Stimulated activated CD4-positive, alpha-beta T cell treated with anti-CD3 and anti-CD28 coated beads, Interleukin-2, amount 100 ng/mL, for 48 hours (primary cell): ENCODE data around the gene TMEM143.
A peak's percentile ranks its signal among the peaks of the same experiment; 100 is the strongest.

Source experiments
- DNase-seq, 2 donors: peaks; one replicate each; pipeline ENCODE4 v3.0.0-alpha.2; 2020

TMEM143 gene

DNA sequence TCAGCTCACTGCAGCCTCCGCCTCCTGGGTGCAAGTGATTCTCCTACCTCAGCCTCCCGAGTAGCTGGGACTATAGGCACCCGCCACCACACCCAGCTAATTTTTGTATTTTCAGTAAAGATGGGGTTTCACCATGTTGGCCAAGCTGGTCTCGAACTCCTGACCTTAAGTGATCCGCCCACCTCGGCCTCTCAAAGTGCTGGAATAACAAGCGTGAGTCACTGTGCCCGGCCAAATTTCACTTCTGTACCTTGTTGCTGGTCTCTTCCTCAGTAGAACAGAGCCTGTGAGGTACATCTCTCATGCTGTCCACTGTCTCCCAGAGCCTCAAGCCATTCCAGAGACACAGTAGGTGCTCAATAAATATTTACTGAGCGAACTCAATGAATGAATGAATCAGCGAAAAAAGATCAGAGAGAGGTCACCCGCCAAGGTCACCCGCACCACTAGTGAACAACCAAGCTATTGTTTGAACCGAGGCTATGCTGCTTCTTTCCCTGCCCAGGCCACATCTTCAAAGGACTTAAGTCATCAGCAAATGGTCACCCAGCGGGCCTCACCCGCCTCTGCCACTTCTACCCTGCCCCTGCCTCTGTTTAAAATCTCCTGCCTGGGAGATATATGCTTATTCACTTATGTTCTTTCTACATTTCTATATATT lies 9.3 kb downstream of the TMEM143 start:
- no peak for DNase-seq

DNA sequence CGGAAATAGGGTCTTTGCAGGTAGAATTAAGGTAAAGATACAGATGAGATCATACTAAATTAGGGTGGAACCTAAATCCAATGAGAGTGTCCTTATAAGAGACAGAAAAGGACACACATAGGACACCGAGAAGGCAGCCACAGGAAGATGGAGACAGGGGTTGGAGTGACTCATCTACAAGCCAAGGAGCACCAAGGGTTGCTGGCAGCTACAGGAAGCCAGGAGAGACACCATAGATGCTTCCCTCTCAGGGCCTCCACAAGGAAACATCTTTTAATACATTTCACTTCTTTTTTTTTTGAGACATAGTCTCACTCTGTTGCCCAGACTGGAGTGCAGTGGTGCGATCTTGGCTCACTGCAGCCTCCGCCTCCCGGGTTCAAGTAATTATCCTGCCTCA lies 10.1 kb downstream of the TMEM143 start:
- DNase-seq: no peak

DNA sequence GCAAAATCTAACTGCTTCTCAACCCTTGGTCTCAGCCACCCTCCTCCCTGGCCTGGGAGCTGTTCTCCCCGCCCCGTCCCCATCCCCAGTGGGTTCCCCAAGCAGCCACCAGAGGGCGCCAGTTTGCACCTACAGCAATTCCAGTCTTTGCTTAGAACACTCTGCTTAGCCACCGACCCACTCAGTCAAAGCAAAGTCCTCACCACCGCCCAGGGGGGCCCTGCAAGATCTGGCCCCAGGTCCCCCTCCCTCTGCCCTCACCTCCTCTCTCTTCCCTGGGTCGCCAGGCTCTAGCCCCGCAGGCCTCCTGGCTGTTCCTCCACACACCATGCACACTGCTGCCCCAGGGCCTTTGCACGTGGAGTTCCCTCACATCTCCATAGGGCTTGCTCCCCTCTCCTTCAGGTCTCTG lies 12.4 kb downstream of the TMEM143 start:
- peak; percentile 82 to 85 for DNase-seq

DNA sequence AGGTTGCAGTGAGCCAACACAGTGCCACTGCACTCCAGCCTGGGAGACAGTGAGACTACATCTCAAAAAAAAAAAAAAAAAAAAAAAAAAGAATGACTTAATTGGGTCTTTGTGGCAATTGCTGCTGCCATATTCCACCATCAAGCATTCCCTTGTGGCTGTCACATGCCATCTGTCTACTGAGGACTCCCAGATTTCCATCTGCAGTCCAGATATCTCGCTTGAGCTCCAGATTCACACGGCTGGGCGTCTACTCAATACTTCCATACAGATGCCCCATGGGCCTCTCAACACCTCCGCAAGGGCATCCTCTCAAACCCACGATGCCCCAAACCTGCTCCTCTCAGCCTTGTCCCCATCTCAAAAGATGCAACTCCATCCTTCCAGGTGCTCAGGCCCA lies 12.9 kb downstream of the TMEM143 start:
- DNase-seq: no peak

DNA sequence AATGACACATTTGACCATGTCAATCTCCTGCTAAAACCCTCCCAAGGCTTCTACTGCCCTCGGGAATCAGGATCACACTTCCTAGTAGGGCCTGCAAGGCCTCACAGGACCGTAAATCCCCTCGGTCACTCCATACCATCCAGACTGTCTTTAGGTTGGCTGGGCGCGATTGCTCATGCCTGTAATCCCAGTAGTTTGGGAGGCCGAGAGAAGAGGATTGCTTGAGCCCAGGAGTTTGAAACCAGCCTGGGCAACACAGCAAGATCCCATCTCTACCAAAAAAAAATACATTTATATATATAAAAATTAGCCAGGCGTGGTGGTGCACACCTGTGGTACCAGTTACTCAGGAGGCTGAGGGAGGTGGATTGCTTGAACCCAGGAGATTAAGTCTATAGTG lies 15.0 kb downstream of the TMEM143 start:
- DNase-seq: no peak

DNA sequence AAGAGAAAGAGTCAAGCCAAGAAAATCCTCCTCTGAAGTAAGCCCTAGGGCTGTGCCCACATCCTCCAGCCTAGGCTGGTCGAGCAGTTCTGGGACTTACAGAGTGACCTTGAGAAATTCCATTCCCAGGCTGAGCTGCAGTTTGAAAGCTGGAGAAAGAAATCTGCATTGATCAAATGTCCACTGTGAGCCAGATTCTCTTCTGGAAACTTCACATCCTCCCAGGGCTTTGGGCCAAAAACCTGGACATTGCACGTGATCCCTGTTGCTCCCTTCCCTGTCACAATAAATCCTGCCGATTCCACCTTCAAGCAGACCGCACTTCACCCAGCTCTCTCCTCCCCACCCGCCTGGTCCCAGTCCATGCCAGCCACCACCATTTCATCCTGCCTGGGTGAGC lies 15.7 kb downstream of the TMEM143 start:
- DNase-seq: no peak

DNA sequence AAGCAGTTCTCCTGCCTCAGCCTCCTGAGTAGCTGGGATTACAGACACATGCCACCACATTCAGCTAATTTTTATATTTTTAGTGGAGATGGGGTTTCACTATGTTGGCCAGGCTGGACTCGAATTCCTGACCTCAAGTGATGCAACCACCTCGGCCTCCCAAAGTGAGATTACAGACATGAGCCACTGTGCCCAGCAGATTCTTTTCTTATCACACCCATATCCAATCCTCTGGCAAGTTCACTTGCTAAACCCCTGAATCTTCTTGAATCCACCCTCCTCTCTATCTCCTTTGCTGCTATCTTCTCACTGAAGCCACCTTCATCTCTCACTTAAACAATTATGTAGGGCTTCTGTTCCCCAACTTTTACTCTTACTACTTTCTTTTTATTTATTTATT lies 17.5 kb downstream of the TMEM143 start:
- no peak for DNase-seq

DNA sequence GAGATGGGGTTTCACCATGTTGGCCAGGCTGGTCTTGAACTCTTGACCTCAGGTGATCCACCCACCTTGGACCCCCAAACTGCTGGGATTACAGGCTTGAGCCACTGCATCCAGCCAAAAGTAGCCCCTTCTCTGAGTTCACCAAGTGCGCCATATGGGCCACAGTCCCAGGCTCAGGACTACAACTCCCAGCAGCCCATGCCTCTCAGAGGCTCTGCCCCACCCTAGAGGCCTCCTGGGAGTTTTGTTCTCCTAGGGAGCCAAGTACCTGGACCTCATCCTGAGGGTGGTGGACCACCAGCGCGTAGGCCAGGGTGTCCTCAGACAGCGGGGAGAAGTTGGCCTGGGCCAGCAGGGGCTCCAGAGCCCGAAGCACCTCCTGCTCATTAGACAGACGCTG lies 18.8 kb downstream of the TMEM143 start:
- DNase-seq: no peak

DNA sequence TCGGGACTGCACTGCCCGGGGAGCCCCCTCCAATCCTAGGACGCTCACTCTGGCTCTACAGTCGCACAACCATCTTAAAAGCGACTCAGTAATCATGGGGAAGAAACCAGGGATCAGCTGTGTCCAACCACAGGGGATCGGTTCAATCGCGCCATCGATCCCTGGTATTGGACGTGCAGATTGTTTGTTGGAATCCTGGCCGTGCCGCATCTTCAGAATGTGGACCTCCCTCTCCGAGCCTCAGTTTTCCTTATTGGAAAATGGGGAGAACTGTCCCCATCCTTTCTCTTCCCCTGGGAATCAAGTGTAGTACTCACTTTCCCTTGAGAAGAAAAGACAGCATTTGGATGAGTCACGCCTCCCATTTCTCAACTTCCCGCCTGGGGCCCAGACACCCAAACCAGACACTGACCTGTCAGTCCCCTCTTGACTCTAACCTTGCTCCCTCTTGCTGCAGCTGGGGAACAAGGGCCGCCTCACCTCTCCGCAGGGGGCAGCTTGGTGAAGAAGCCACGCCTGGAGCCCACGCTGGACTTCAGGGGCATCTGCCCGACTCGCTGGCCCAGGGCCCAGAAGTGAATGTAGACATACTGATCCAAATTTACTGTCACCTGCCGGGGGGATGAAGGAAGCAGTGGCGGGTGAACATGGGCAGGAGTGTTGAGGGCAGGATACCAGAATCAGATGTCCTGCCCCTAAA lies 20.7 kb downstream of the TMEM143 start:
- no peak for DNase-seq

DNA sequence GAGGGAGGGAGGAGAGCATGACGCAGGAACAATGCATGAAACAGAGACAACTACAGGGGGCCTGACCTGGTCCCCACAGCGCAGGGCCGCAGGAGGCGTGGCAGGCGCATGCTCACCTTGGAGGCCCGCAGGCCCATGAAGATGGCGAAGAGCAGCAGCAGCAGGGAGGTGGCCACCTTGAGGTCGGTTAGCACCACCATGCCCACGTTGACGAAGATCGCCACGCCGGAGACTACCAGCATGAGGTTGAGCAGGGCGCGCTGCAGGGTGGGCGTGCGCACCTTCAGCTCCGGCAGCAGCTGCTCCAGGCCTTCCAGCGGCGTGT lies 21.4 kb downstream of the TMEM143 start:
- DNase-seq: no peak

DNA sequence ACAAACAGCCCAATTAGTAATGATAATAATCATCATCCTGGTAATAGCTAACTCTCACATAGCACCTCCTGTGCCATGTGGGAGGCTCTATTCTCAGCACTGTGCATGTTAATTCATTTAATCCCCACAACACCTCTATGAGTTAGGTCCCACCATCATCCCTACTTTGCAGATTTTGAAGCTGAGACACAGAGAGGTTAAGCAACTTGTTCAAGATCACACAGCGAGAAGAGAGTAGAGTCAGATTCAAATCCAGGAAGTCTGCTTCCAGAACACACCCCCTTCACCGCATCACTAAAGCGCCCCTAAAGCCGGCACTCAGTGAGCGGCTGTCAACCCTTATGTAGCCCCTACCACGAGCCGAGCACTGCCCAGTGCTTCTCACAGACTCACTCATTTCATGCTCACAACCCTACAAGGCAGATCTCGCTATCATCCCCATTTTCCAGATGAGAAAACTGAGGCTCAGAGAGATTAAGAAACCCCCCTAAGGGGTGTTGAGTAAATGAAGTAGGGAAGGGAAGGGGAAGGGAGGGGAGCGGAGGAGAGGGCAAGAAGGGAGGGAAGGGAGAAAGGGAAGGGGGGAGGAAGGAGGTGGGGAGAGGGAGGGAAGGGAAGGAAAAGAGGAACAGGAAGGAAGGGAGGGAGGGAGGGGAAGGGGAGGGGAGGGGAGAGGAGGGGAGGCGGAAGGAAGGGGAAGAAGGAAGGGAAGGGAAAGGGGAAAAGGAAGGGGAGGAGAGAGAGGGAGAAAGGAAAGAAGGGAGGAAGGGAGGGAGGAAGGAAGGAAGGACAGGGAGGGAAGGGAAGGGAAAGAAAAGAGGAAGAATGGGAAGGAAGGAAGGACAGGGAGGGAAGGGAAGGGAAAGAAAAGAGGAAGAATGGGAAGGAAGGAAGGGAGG lies 22.0 kb downstream of the TMEM143 start:
- DNase-seq: no peak

DNA sequence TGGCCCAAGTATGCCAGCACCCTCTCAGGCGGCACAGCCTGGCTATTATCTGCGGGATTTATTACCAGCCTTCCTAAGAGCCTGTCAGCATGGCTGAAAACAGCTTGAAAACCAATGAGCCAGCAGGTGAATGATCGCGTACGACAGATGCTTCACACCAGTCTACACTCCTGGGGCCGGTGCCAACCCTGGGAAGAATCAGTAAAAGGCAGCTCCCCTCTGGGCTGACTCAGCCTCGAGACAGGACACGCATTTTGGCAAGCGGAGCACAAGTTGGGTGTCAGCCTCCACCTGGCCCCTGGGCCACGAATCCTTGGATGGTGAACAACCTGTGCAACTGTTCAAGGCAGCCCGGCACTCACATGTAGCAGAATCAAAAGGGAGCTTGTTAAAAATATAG lies 22.7 kb downstream of the TMEM143 start:
- DNase-seq: no peak

DNA sequence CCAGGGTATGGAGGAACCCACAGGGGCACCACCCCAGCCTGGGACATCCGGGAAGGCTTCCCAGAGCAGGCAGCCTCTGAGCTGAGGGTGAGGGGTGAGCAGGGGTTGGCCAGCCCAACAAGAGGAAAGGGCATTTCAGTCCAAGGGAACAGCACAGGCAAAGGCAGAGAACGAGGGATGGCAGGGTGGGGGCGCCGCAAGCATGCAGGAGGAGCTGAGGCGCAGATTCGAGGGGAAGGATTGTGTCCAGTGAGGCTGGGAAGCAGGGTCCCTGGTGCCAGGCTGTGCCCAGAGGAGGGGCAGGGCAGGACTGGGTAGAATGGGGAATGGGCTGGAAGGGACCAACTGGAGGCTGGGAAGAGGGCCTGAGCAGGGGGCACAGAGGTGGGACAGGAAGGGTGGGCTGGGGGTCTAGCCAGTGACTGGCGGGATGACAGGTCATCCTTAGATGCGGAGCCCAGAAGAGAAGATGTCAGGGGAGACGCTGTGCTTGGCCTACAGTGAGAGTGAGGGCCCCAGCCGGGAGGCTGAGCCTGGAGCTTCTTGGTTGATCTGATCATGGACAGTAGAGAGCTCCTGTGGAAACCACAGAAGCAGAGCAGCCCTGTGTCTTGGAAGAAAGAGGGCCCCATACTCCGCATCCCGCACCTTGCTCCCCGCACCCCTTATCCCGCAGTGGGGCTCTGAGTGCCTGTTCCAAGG lies 24.8 kb downstream of the TMEM143 start:
- DNase-seq: no peak

DNA sequence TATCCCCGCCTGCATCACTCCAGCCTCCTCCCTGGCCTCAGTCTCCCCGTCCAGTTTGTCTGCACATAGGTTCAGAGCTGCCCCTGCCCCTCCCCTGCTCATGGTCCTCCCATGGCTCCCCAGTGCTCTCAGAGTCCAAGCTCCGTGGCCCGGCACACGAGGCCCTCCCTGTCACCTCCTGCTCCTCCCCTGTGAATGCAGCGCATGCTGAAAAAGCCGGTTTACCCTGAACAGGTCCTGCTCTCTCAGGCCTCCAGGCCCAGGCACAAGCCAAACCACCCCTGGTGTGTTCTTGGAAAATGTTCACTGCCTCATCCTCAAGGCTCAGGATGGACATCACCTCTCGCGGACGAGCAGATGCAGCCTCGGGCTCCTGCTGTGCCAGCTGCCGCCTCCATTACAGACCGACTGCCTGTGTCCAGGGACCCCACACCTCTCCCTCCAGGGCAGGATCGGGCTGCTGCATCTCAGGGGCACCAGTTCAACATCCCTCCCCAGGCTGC lies 25.4 kb downstream of the TMEM143 start:
- no peak for DNase-seq

DNA sequence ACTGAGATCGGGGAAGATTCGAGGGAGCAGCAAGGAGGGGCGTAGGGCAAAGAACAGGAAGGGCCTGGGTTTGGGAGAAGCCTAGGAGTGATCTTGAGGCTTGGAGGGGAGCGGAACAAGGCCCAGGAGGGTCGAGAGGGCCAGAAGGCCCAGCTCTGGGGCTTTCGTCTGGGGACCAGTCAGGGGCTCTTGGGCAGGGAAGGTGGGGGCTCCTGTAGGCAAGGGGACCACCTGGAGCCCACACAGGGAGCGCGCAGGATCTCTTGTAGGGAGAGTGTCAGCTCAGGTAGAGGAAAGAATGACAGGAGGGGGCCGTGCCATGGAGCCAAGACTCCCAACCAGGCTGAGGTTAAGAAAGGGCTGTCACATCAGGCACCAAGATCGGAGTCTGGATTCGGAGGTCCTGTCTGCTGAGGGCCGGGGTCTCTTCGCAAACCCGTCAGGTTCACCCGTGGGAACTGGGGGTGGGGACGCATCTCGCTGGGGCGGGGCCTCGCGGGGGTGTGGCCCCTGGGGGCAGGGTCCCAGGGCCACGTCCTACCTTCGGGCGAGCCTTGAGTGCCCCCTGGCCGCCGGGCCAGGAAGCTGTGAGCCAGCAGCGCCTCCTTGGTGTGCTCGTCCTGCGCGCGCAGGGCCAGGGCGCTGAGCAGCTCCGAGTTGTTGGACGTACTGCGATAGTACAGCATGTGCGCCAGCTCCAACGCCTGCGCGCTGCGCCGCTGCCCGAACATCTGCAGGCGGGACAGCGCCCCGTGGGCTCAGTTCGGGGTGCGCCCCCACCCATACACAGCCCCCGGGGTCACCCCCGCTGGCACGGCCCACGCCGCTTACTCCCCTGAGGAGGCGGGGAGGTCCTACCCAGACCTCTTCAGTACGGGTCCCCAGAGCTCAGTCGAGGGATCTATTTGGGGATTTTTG lies 30.0 kb downstream of the TMEM143 start:
- peak; percentile 88 to 89 for DNase-seq

DNA sequence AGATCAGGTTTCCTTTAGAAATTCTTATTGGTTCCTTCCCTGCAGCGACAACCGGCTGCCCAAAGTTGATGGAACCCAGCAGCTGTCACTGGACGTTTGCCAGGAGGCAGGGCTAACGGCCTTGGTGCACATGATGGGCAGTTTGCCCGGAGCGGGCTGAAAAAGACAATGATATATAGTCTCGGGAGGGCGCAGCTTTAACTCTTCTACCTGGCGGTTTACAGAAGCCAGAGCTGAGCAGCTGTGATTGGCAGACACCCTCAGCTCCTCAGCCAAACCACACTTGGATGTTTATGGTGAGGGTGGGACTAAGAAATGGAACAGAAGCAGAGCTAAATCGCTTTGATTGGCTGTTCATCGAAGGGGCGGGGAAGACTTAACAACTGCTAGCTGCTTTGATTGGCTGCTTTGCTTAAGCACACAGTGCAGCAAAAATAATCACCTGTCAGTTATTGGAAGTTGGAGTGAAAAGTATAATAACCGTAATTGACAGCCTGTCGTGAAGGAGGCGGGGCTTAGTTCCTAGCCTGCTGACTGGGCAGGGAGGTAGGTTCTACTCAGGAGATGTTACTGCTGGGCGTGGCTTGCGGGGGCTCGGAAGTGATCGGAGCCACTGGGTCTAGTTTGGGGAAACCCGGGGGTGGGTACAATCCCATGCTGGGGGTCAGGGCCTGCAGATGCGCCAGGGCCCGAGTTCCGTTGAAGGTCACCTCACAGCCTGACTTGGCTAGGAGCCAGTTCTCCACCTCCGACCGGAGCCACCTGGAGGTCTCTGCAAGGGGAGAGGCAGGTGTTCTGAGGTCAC lies 30.9 kb downstream of the TMEM143 start:
- DNase-seq: peak; percentile 80 to 81

DNA sequence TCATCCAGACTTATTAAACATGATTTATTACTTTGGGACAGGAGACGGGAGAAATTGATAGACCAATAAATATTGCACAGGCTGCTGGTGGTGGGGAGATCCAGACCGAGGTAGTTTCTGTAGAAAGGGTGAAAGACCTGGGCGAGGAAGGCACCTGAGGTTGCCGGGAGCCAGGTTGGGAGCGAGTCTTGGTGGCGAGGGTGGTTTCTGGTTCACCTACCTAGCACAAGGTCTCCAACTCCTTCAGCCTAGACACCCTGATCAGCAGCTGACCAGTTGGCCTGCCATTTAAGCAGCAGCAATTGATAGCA lies 31.4 kb downstream of the TMEM143 start:
- DNase-seq: no peak

DNA sequence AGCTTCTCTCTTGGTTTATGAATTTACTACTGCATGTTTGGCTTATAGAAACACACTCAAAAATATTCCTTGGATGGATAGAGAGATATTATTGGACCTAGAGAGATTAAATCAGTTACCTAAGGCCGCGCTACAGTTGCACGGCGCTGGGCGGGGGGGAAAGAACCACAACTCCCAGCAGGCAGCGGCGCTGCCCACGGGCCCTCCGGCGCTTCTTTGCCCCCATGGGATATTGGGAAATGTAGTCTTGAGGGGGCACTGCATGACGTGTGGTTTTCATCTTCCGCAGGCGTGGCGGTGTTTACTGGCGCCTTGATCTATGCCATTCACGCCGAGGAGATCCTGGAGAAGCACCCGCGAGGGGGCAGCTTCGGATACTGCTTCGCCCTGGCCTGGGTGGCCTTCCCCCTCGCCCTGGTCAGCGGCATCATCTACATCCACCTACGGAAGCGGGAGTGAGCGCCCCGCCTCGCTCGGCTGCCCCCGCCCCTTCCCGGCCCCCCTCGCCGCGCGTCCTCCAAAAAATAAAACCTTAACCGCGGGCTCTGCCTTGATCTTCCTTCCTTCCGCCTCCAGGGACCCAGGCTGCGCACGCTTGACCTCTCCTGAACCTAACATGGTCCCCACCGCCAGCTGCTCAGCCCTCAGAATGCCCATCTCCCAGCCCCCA lies 33.6 kb downstream of the TMEM143 start:
- peak; percentile 67 for DNase-seq

DNA sequence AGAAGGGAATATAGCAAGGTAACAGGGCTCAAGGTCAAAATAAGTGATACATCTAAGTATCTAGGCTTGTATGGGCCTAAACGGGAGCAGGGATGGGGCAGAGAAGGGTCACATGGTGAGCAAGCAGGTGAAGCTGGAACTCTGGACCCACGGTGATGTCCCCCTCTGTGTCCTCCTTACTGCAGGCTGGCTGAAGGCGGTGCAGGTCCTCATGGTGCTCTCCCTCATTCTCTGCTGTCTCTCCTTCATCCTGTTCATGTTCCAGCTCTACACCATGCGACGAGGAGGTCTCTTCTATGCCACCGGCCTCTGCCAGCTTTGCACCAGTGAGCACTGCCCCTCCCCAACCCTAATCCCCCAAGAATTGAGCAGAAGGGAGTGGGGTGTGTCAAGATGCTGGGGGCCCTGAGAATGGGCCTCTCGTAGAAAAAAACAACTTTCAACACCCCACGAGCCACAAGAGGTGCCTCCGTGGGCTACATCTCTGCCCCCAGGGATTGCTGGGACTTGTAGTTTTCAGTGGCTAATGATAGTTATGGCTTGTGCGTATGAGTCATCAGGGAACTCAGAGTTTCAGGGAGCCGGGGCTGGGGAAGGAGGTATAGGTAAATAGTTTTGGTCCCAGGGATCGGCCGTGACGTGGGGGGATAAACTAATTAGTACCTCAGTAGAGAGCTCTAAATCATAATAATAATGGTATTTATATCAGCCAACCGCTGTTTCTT lies 34.4 kb downstream of the TMEM143 start:
- peak in 1 of 2 donors; percentile 38 for DNase-seq
